A549 (cell line): ENCODE results near the gene ARMC6. TPM values are rescaled to one million over a fixed set of nuclear protein-coding genes. Genes with fewer than 3 reads are reported as not detected.

ENCODE experiments used
- ATAC-seq, 2 experiments: fragments of 200-7000 bp in 1 of 2; fragments of >200 bp in 1 of 2; cut with Nextera tagmentation in 1 of 2; cut with Tn5 transposase in 1 of 2; 3 replicates each; pipeline versions ENCODE4 v1.8.0 to v1.9.1; 2018 to 2020; ENCODE audit warnings: mild to moderate bottlenecking in 1 of 2, moderate library complexity in 1 of 2
- CTCF ChIA-PET: fragments of 300-600 bp; sonication (Branson Sonifier 250); formaldehyde crosslinking; extraction: SDS; loops from one replicate; lab custom pipeline; 2021; ENCODE audit warnings: antibody characterized with exemption, inconsistent platforms; lab: Yijun Ruan, JAX
- POLR2A ChIA-PET: fragments of 350-600 bp; formaldehyde crosslinking; extraction: SDS; loops from one replicate; lab custom pipeline; 2021; ENCODE audit warnings: antibody characterized with exemption, inconsistent platforms; lab: Yijun Ruan, JAX
- DNase-seq, 2 experiments: peaks; one replicate each; pipeline versions ENCODE4 v3.0.0 to v3.0.0-alpha.2; 2011 to 2016; ENCODE audit warnings: low read depth in 1 of 2, low spot score in 1 of 2
- FAIRE-seq: peaks from 2 replicates; lab custom pipeline; 2011; peaks lifted over from hg19 to GRCh38; lab: Jason Lieb, UNC
- H3K27ac ChIP-seq, 2 experiments: fragments of >200 bp; sonication (Bioruptor Twin); formaldehyde crosslinking; 3 replicates each; pipeline ENCODE4 v1.5.1; 2016 to 2017
- H3K4me1 ChIP-seq: fragments of >200 bp; sonication (Bioruptor Twin); formaldehyde crosslinking; 3 replicates; pipeline ENCODE4 v1.6.1; 2016
- H3K4me2 ChIP-seq: fragments of >200 bp; sonication (Bioruptor Twin); formaldehyde crosslinking; 3 replicates; pipeline ENCODE4 v1.6.1; 2016
- H3K4me3 ChIP-seq: fragments of >200 bp; sonication (Bioruptor Twin); formaldehyde crosslinking; 3 replicates; pipeline ENCODE4 v1.5.1; 2016
- H3K9me3 ChIP-seq: fragments of >200 bp; sonication (Bioruptor Twin); formaldehyde crosslinking; 3 replicates; pipeline ENCODE4 v1.6.1; 2016
- ATOH8 ChIP-seq: fragments of 250-450 bp; sonication (Bioruptor Pico); IDR thresholded peaks from 2 replicates; pipeline ENCODE4 v1.5.0; 2020; ENCODE audit warnings: low read depth, mild to moderate bottlenecking, moderate library complexity
- BCL3 ChIP-seq: fragments of >200 bp; sonication (Bioruptor Twin); formaldehyde crosslinking; IDR thresholded peaks from 3 replicates; pipeline ENCODE4 v1.6.1; 2016
- CBX8 ChIP-seq: fragments of 200-600 bp; sonication (generic); IDR thresholded peaks from 2 replicates; pipeline ENCODE4 v1.6.1; 2016
- FOSB ChIP-seq: fragments of 250-450 bp; sonication (Bioruptor Pico); IDR thresholded peaks from 2 replicates; pipeline ENCODE4 v1.5.0; 2020; ENCODE audit warnings: mild to moderate bottlenecking, moderate library complexity
- GATA3 ChIP-seq: IDR thresholded peaks from 2 replicates; pipeline ENCODE4 v1.6.1; 2012; ENCODE audit warnings: borderline replicate concordance
- HEYL ChIP-seq: fragments of 250-450 bp; sonication (Bioruptor Pico); IDR thresholded peaks from 2 replicates; pipeline ENCODE4 v1.8.0; 2021; ENCODE audit warnings: mild to moderate bottlenecking, moderate library complexity
- MAX ChIP-seq: IDR thresholded peaks from 2 replicates; pipeline ENCODE4 v1.6.1; 2012
- MAZ ChIP-seq: fragments of 150-350 bp; IDR thresholded peaks from 2 replicates; pipeline ENCODE4 v1.6.1; 2014; ENCODE audit warnings: antibody characterized with exemption, low read depth, low read length, borderline replicate concordance
- NFE2L2 ChIP-seq: fragments of 150-350 bp; conservative IDR thresholded peaks from 2 replicates; pipeline ENCODE4 v1.6.1; 2014; ENCODE audit warnings: low read length
- NPAS2 ChIP-seq: fragments of 250-450 bp; sonication (Bioruptor Pico); IDR thresholded peaks from 2 replicates; pipeline ENCODE4 v1.8.0; 2022; ENCODE audit warnings: mild to moderate bottlenecking, moderate library complexity, borderline replicate concordance
- PBX3 ChIP-seq: IDR thresholded peaks from 2 replicates; pipeline ENCODE4 v1.6.1; 2012
- PHF8 ChIP-seq: fragments of 200-600 bp; sonication (generic); IDR thresholded peaks from 2 replicates; pipeline ENCODE4 v1.6.1; 2016; ENCODE audit warnings: low read depth, mild to moderate bottlenecking, antibody characterized with exemption, moderate library complexity, borderline replicate concordance
- POLR2A ChIP-seq: IDR thresholded peaks from 2 replicates; pipeline ENCODE4 v1.6.1; 2012; ENCODE audit warnings: mild to moderate bottlenecking, low read length
- POLR2AphosphoS2 ChIP-seq: conservative IDR thresholded peaks from 2 replicates; pipeline ENCODE4 v1.6.1; 2012; ENCODE audit warnings: low read length, improper control_type of control experiment, inconsistent platforms
- RAD21 ChIP-seq, 2 experiments: fragments of >200 bp in 1 of 2; sonication (Bioruptor Twin) in 1 of 2; formaldehyde crosslinking in 1 of 2; IDR thresholded peaks in 1 of 2; conservative IDR thresholded peaks in 1 of 2; 2 replicates in 1 of 2; 3 replicates in 1 of 2; pipeline ENCODE4 v1.6.1; 2012 to 2018; ENCODE audit warnings: inconsistent platforms in 1 of 2
- RARB ChIP-seq: fragments of 250-450 bp; sonication (Bioruptor Pico); IDR thresholded peaks from 2 replicates; pipeline ENCODE4 v1.8.0; 2021; ENCODE audit warnings: mild to moderate bottlenecking, moderate library complexity
- RCOR1 ChIP-seq: fragments of 150-350 bp; IDR thresholded peaks from 2 replicates; pipeline ENCODE4 v1.6.1; 2014; ENCODE audit warnings: antibody characterized with exemption, low read length, low read depth
- SMC3 ChIP-seq: fragments of >200 bp; sonication (Bioruptor Twin); formaldehyde crosslinking; IDR thresholded peaks from 3 replicates; pipeline ENCODE4 v1.6.1; 2018; ENCODE audit warnings: inconsistent platforms
- SREBF2 ChIP-seq: fragments of 450-650 bp; IDR thresholded peaks from 2 replicates; pipeline ENCODE4 v1.6.1; 2014; ENCODE audit warnings: mild to moderate bottlenecking, moderate library complexity
- TFCP2L1 ChIP-seq: fragments of 250-450 bp; sonication (Bioruptor Pico); IDR thresholded peaks from 2 replicates; pipeline ENCODE4 v1.5.0; 2021; ENCODE audit warnings: mild to moderate bottlenecking
- TP53 ChIP-seq: fragments of 250-450 bp; sonication (Bioruptor Pico); IDR thresholded peaks from 2 replicates; pipeline ENCODE4 v1.5.0; 2021; ENCODE audit warnings: mild to moderate bottlenecking, moderate library complexity
- ZC3H11A ChIP-seq: fragments of 450-650 bp; IDR thresholded peaks from 2 replicates; pipeline ENCODE4 v1.6.1; 2014; ENCODE audit warnings: antibody characterized with exemption, mild to moderate bottlenecking
- ZFP36 ChIP-seq: fragments of 450-650 bp; IDR thresholded peaks from 2 replicates; pipeline ENCODE4 v1.6.1; 2014; ENCODE audit warnings: borderline replicate concordance; ENCODE audit not compliant: partially characterized antibody
- ZNF302 ChIP-seq: fragments of 250-450 bp; sonication (Bioruptor Pico); IDR thresholded peaks from 2 replicates; pipeline ENCODE4 v1.9.0; 2021; ENCODE audit warnings: inconsistent platforms, mild to moderate bottlenecking, moderate library complexity
- WGBS: methylation state at CpG from one replicate; pipeline ENCODE4 v1.1.6; 2017; ENCODE audit errors: missing lambda C conversion rate; 5-methylcytosine and 5-hydroxymethylcytosine counted together
- polyA plus RNA-seq, 4 experiments: library from polyadenylated mRNA; depleted of rRNA in 3 of 4; stranded (reverse); fragments of >200 nt; fragmentation: RNase III in 1 of 4; extraction: RNeasy Plus Mini Kit Qiagen cat#74134 plus additional on column Dnase treatment in 1 of 4; gene quantifications; 2 replicates in 3 of 4; 3 replicates in 1 of 4; pipeline ENCODE4 v1.2.3, GENCODE V29; 2011 to 2017
- TF ChIP-seq, protein P1 (sequence below): fragments of >200 bp; sonication (Bioruptor Twin); formaldehyde crosslinking; IDR thresholded peaks from 2 replicates; pipeline ENCODE4 v1.6.1; 2016
- TF ChIP-seq, protein P2 (sequence below): fragments of 150-350 bp; IDR thresholded peaks from 2 replicates; pipeline ENCODE4 v1.6.1; 2014; ENCODE audit warnings: low read depth, mild to moderate bottlenecking, low read length

The ARMC6 gene
- polyA plus RNA-seq, 2 of the 4 experiments (the other 2 are of a cell fraction), result 18.2 to 27.6 TPM

GRCh38 chr19:19006213-19006612 is 27.2 kb upstream of the ARMC6 start:
- CTCF ChIA-PET, result interaction anchor here (1.0 to 2.7 kb wide), 3 partner anchors 10 to 19 kb away, joined by 3 to 11 read pairs (median 3); no protein-coding TSS in a partner anchor
- Histone ChIP-seq H3K4me3 (no peak overlapping the region), H3K4me1 (no peaks in the 10 kb centered on the region), H3K9me3 (no peaks in the 10 kb centered on the region), H3K27ac (no peak overlapping the region), H3K4me2 (no peak overlapping the region)
- no peak for FAIRE-seq
- POLR2A ChIA-PET, result no interaction called here
- ATAC-seq, result no peak
- no peak for TF ChIP-seq MAX
- TF ChIP-seq TFCP2L1 (CRISPR knock-in tag), result no peak
- no peak for TF ChIP-seq FOSB (CRISPR knock-in tag)
- TF ChIP-seq RAD21 (conservative IDR thresholded peaks at IDR 0.05 in 1 of 2, IDR thresholded peaks at IDR 0.05 in 1 of 2), result no peak
- no peak for TF ChIP-seq ATOH8 (CRISPR knock-in tag)
- no peak for TF ChIP-seq PHF8
- TF ChIP-seq HEYL (CRISPR knock-in tag), result no peak
- no peak for TF ChIP-seq BCL3
- no peak for TF ChIP-seq POLR2A
- TF ChIP-seq CBX8, result no peak
- no peak for TF ChIP-seq TP53 (CRISPR knock-in tag)
- no peak for TF ChIP-seq SREBF2
- WGBS, result 77% methylated on average over 3 of the region's 3 CpGs
- no peak for DNase-seq

GRCh38 chr19:19009951-19010350 is 23.5 kb upstream of the ARMC6 start:
- no peak overlapping the region for H3K27ac ChIP-seq
- TF ChIP-seq ATOH8 (CRISPR knock-in tag) (no peak), BCL3 (no peak), POLR2A (no peak), POLR2AphosphoS2 (no peak), FOSB (CRISPR knock-in tag) (no peak), MAZ (no peak), CBX8 (no peak)
- no peak overlapping the region for H3K4me2 ChIP-seq
- ChIA-PET CTCF (interaction anchor here (1.1 to 2.1 kb wide), 2 partner anchors 23 to 44 kb away, joined by 3 to 7 read pairs; no protein-coding TSS in a partner anchor), POLR2A (no interaction called here)
- H3K4me3 ChIP-seq, result no peak overlapping the region
- 97% methylated on average over 8 of the region's 18 CpGs for WGBS
- no peak for FAIRE-seq
- H3K9me3 ChIP-seq, result no peaks in the 10 kb centered on the region
- no peak for DNase-seq
- no peak for ATAC-seq
- H3K4me1 ChIP-seq, result no peaks in the 10 kb centered on the region

GRCh38 chr19:19010551-19010950 is 22.9 kb upstream of the ARMC6 start:
- FAIRE-seq (no peak), ATAC-seq (no peak), DNase-seq (no peak)
- Histone ChIP-seq H3K4me2 (no peak overlapping the region), H3K4me3 (no peak overlapping the region), H3K4me1 (no peaks in the 10 kb centered on the region), H3K27ac (no peak overlapping the region), H3K9me3 (no peaks in the 10 kb centered on the region)
- 98% methylated on average over 5 of the region's 5 CpGs for WGBS
- ChIA-PET POLR2A (no interaction called here), CTCF (interaction anchor here (0.9 to 2.1 kb wide), 4 partner anchors 10 to 24 kb away, joined by 3 to 7 read pairs (median 4); no protein-coding TSS in a partner anchor)
- TF ChIP-seq, protein P1, sequence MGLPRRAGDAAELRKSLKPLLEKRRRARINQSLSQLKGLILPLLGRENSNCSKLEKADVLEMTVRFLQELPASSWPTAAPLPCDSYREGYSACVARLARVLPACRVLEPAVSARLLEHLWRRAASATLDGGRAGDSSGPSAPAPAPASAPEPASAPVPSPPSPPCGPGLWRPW, result no peak
- no peak for TF ChIP-seq ZC3H11A
- TF ChIP-seq, protein P2, sequence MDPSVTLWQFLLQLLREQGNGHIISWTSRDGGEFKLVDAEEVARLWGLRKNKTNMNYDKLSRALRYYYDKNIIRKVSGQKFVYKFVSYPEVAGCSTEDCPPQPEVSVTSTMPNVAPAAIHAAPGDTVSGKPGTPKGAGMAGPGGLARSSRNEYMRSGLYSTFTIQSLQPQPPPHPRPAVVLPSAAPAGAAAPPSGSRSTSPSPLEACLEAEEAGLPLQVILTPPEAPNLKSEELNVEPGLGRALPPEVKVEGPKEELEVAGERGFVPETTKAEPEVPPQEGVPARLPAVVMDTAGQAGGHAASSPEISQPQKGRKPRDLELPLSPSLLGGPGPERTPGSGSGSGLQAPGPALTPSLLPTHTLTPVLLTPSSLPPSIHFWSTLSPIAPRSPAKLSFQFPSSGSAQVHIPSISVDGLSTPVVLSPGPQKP, result no peak
- no peak for TF ChIP-seq PBX3
- no peak for TF ChIP-seq RARB (CRISPR knock-in tag)
- no peak for TF ChIP-seq CBX8
- TF ChIP-seq PHF8, result no peak
- TF ChIP-seq POLR2A, result no peak
- TF ChIP-seq POLR2AphosphoS2, result no peak
- TF ChIP-seq NPAS2, result no peak
- TF ChIP-seq RCOR1, result no peak
- TF ChIP-seq ZNF302 (CRISPR knock-in tag), result no peak
- TF ChIP-seq SMC3, result no peak
- no peak for TF ChIP-seq FOSB (CRISPR knock-in tag)
- no peak for TF ChIP-seq ZFP36
- TF ChIP-seq NFE2L2, result no peak
- TF ChIP-seq GATA3, result no peak
